Measurements from ENCODE around the gene EFTUD2.

Gene EFTUD2

GRCh38 chr17:44920565-44920940, 21.3 kb upstream of the EFTUD2 start:
- Histone ChIP-seq H3K27ac (ENCODE audit: low read length) (no peak overlapping the region), H3K4me1 (ENCODE audit: low read length) (peaks cover 17% of the 10 kb centered on the region), H2AFZ (ENCODE audit: low read depth, low read length) (0 out of 2 replicates have a peak overlapping the region, but pooled peaks have one; percentile 24), H3K9ac (ENCODE audit: low read length) (peak overlapping the region; percentile 19), H3K27me3 (ENCODE audit: low read depth, low read length) (no peaks in the 10 kb centered on the region), H3K36me3 (replicated peaks; ENCODE audit: low read depth, low read length) (peaks cover under 1% of the 10 kb centered on the region), H3K4me2 (ENCODE audit: low read length) (peak overlapping the region; percentile 50), H4K20me1 (ENCODE audit: insufficient read depth, low read length) (no peaks in the 10 kb centered on the region), H3K79me2 (ENCODE audit: low read length) (no peaks in the 10 kb centered on the region), H3K4me3 (ENCODE audit: low read length) (peak overlapping the region; percentile 25), H3K9me3 (ENCODE audit: insufficient read depth, low read length) (no peaks in the 10 kb centered on the region)
- TF ChIP-seq CTCF (IDR thresholded peaks at IDR 0.05; ENCODE audit: low read depth, low read length) (no peak), EZH2phosphoT487 (IDR thresholded peaks at IDR 0.05; ENCODE audit: low read depth) (no peak)

GRCh38 chr17:44919885-44920564, 20.8 kb upstream of the EFTUD2 start:
- peak overlapping the region; percentile 50 for H3K4me2 ChIP-seq (ENCODE audit: low read length)
- H2AFZ ChIP-seq (ENCODE audit: low read depth, low read length) = peak overlapping the region; percentile 47; the same call in 1 of the 2 replicates
- no peaks in the 10 kb centered on the region for H3K36me3 ChIP-seq (replicated peaks; ENCODE audit: low read depth, low read length)

GRCh38 chr17:44919411-44919810, 20.2 kb upstream of the EFTUD2 start:
- no peak overlapping the region for H3K4me2 ChIP-seq (ENCODE audit: low read length)
- no peak overlapping the region for H3K4me3 ChIP-seq (ENCODE audit: low read length)

More at GRCh38 chr17:44919885-44920564, 20.8 kb upstream of the EFTUD2 start:
- H3K4me3 ChIP-seq (ENCODE audit: low read length) = peak overlapping the region; percentile 25
- peaks cover 17% of the 10 kb centered on the region for H3K4me1 ChIP-seq (ENCODE audit: low read length)
- no peaks in the 10 kb centered on the region for H3K9me3 ChIP-seq (ENCODE audit: insufficient read depth, low read length)
- TF ChIP-seq CTCF (IDR thresholded peaks at IDR 0.05; ENCODE audit: low read depth, low read length) (peak; percentile 86), EZH2phosphoT487 (IDR thresholded peaks at IDR 0.05; ENCODE audit: low read depth) (no peak)
- H3K27me3 ChIP-seq (ENCODE audit: low read depth, low read length) = no peaks in the 10 kb centered on the region
- peak overlapping the region; percentile 19 for H3K9ac ChIP-seq (ENCODE audit: low read length)
- H3K79me2 ChIP-seq (ENCODE audit: low read length) = no peaks in the 10 kb centered on the region
- no peaks in the 10 kb centered on the region for H4K20me1 ChIP-seq (ENCODE audit: insufficient read depth, low read length)
- no peak overlapping the region for H3K27ac ChIP-seq (ENCODE audit: low read length)

More at GRCh38 chr17:44919411-44919810, 20.2 kb upstream of the EFTUD2 start:
- Histone ChIP-seq H3K36me3 (replicated peaks; ENCODE audit: low read depth, low read length) (no peaks in the 10 kb centered on the region), H3K9ac (ENCODE audit: low read length) (no peak overlapping the region), H3K27ac (ENCODE audit: low read length) (no peak overlapping the region), H3K27me3 (ENCODE audit: low read depth, low read length) (no peaks in the 10 kb centered on the region), H2AFZ (ENCODE audit: low read depth, low read length) (peak overlapping the region; percentile 47; the same call in 1 of the 2 replicates), H4K20me1 (ENCODE audit: insufficient read depth, low read length) (no peaks in the 10 kb centered on the region), H3K79me2 (ENCODE audit: low read length) (no peaks in the 10 kb centered on the region), H3K4me1 (ENCODE audit: low read length) (peaks cover 17% of the 10 kb centered on the region), H3K9me3 (ENCODE audit: insufficient read depth, low read length) (no peaks in the 10 kb centered on the region)
- TF ChIP-seq EZH2phosphoT487 (IDR thresholded peaks at IDR 0.05; ENCODE audit: low read depth) (no peak), CTCF (IDR thresholded peaks at IDR 0.05; ENCODE audit: low read depth, low read length) (no peak)

All from OCI-LY3 (cell line).